Fibroblast of the aortic adventitia (primary cell): Measurements from ENCODE around the gene CHST8. TPM values are rescaled to one million over a fixed set of nuclear protein-coding genes. Genes with fewer than 3 reads are reported as not detected.

Experiments
- DNase-seq: peaks from one replicate; pipeline ENCODE4 v3.0.0-alpha.2; 2010; ENCODE audit warnings: low read depth
- H3K4me3 ChIP-seq: 2 replicates; pipeline ENCODE4 v1.5.1; 2011; ENCODE audit warnings: low read depth, mild to moderate bottlenecking, control low read depth, low read length, moderate library complexity
- CTCF ChIP-seq: IDR thresholded peaks from 2 replicates; pipeline ENCODE4 v1.5.1; 2011; ENCODE audit warnings: mild to moderate bottlenecking, low read length, control low read depth, inconsistent platforms; ENCODE audit not compliant: insufficient read depth
- total RNA-seq: library from RNA; depleted of rRNA; stranded (reverse); fragments of >200 nt; gene quantifications from 2 replicates; pipeline ENCODE4 v1.2.3, GENCODE V29; 2012; ENCODE audit warnings: low replicate concordance

The CHST8 gene
- total RNA-seq, 1 donor: not detected

- H3K4me3 ChIP-seq: no peak overlapping the region
- no peak for DNase-seq
- TF ChIP-seq CTCF: no peak
Measured at GRCh38 chr19:33665776-33666595, 44.2 kb downstream of the CHST8 start.

GRCh38 chr19:33667141-33667650 is 45.4 kb downstream of the CHST8 start:
- TF ChIP-seq CTCF: no peak
- H3K4me3 ChIP-seq: no peak overlapping the region
- no peak for DNase-seq

GRCh38 chr19:33667881-33668280 is 46.1 kb downstream of the CHST8 start:
- no peak overlapping the region for H3K4me3 ChIP-seq
- no peak for DNase-seq
- no peak for TF ChIP-seq CTCF

- no peak for DNase-seq
- TF ChIP-seq CTCF: no peak
- H3K4me3 ChIP-seq: no peak overlapping the region
Measured at GRCh38 chr19:33668968-33669367, 47.2 kb downstream of the CHST8 start.

- H3K4me3 ChIP-seq: no peak overlapping the region
- no peak for TF ChIP-seq CTCF
- no peak for DNase-seq
Measured at GRCh38 chr19:33669376-33669775, 47.6 kb downstream of the CHST8 start.

- TF ChIP-seq CTCF: no peak
- no peak overlapping the region for H3K4me3 ChIP-seq
- DNase-seq: no peak
Measured at GRCh38 chr19:33670398-33670797, 48.6 kb downstream of the CHST8 start.

GRCh38 chr19:33671211-33671610 is 49.5 kb downstream of the CHST8 start:
- no peak overlapping the region for H3K4me3 ChIP-seq
- no peak for TF ChIP-seq CTCF
- no peak for DNase-seq
